GM18907 (cell line): Measurements from ENCODE around the gene ZYX.

ENCODE experiments used
- ATAC-seq: cut with Tn5 transposase; IDR thresholded peaks from one replicate; pipeline ENCODE4 v1.9.1; 2021; ENCODE audit warnings: mild to moderate bottlenecking, moderate library complexity; ENCODE audit not compliant: unreplicated experiment

Gene ZYX

DNA sequence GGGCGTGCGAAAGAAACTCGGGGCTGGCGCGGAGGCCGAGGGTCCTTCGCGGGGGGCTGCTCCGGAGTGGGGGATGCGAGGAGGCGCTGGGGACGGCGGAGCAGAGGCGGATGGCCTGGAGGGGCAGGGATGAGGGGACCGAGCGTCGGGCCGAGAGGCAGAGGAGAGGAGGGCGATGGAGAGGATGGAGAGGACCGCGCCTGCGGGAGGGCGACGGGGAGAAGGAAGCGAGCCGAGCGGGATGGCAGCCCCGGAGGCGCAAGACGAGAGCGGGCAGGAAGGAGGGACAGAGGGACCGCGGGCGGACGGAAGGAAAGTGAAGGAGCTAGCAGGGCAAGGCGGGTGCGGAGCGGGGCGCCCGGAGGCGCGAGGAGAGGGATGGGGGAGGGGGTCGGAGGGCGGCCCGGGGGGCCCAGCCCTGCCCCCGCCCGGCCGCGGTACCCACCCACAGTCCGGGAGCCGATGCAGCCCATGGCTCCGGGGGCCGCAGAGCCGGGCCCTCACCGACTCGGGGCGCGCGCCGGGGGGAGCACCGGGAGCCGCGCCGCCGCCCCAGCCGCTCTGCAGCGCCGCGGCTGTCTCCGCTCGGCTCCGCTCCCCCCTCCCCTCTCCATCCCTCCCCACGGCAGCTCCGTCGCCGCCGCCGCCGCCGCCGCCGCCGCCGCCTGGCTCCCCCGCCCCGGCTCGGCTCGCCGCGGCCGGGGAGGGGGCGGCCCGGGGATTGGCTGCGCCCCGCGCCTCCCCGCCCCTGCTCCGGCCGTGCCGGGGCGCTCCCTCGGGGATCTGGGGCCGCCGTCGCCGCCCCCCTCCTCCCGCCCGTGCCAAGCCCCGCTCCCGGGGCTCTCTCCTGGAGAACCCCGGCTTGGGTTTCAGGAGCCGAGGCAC, 18.8 kb upstream of the ZYX start, which contains the start of gene FAM131B:
TSS of gene FAM131B (minus strand) at position 583 of the 885 bp plus-strand sequence. CDS start at position 473, 110 bp downstream.
- ATAC-seq = no peak

DNA sequence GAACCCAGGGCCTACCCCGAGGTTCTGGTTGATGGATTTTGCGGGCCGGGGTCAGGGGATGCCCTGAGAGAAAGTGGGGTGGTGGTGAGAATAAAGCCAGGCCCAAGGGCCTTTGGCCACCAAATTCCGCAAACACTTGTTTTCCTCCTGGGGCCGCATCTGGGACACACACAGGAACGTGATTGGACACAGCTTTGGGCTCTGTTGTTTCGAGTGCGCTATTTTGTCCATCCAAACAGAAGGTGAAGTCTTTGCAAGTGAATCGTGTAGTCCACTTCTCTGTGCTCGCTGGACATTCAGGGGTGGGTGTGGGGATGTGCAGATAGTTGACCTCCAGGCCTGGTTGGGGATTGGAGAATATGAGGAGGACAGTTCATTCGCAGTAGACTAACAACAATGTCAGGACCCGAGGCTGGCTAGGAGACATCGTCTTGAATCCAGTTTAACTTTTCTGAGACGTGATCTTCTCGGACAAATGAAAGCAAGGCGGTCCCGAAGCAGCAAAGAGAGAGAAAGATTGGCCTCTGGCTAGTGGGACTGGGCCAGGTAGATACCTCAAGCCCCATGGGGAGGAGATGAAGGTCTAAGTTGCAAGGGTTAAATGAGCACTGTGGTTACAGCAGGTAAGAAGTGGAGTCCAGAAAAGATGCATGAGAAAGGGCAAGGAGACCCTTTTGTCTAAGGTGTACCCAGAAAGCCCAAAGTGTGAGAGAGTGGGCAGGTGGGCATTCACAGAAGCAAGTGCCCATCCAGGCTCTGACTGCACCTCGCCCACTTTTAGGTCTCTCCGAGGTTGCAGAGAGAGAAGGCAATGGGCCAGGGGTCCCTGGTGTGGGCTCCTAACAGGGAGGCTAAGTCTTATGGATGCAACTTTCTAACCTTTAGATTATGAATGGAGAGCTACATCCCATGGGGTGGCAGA, 17.9 kb upstream of the ZYX start:
- no peak for ATAC-seq

DNA sequence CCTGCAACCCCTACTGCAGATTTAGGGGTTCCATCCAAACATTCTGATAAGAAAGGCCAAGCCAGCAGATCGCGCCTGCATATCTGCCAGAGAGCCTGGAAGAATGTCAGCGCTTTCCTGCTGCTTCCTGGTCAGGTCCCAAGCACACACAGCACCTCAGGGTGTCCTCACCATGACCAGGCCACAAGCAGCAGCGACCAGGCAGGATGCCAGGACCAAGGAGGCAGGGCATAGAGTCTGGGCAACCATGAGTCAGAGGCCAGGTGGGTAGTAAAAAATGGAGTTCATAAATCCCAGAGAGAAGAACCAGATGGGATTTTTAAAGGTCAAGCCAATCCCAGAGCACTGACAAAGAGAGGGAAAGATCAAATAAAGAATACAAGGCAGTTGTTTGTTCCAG, 13.2 kb upstream of the ZYX start:
- ATAC-seq = no peak

DNA sequence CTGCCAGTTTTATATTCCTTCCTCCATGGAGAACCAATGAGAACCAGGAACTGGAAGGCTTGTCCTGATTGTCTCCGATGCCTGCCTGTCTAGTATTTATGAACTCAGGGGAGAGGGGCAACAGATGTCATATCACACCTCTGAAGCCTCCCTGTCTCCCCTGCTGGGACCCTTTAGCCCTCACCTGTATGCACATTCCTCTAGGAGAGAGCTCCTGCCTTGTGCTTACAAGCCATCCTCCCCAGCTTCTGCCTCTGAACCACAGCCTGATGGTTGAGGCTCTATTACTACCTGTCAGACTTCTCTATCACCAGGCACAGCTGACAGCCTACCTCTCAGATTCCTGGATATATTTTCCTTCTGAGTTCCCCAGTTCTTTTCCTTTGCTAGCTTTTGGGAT, 12.8 kb upstream of the ZYX start:
- ATAC-seq = no peak

DNA sequence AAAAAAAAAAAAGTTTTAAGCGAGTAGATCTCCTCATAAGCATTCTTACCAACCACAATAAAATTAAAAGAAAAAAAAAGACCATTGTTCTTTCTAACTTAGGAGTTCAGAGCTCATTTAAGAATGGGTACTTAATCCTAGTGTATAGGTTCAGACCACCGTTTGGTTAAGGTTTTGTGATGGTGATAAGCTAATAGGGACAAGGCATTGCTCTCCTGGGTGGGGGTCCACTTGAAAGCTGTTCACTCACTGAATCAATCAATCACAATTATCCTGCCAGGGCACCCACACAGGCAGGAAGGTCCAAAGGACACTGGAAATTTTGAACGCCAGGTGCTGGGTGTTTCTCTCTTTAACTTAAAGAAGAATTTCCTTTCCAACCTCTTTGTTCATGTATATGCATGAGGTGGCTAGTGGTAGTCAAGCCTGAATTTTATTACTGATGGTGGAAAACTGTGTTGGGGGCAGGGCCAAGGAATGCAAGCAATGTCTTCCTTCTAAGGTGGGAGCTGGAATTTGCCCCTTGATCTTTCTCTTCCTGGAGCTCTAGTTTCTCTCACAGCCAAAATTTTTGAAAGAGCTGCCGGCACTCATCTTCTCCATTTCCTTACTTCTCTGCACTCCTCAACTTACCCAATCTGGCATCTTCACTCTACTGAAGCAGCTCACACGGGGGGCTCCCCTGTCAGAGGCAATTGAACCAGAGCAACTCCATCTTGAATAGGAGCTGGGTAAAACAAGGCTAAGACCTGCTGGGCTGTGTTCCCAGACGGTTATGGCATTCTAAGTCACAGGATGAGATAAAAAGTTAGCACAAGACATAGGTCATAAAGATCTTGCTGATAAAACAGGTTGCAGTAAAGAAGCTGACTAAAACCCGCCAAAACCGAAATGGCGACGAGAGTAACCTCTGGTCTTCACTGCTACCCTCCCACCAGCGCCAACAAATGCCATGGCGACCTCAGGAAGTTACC, 11.2 kb upstream of the ZYX start:
- ATAC-seq = no peak

GRCh38 chr7:143372070-143372469, 9.1 kb upstream of the ZYX start:
- ATAC-seq = no peak

GRCh38 chr7:143373255-143373794, 7.8 kb upstream of the ZYX start:
- ATAC-seq = no peak

GRCh38 chr7:143374561-143374960, 6.6 kb upstream of the ZYX start:
- no peak for ATAC-seq

- ATAC-seq = peak; percentile 36
These were observed 5.7 kb upstream of the ZYX start for GRCh38 chr7:143375298-143376034.

DNA sequence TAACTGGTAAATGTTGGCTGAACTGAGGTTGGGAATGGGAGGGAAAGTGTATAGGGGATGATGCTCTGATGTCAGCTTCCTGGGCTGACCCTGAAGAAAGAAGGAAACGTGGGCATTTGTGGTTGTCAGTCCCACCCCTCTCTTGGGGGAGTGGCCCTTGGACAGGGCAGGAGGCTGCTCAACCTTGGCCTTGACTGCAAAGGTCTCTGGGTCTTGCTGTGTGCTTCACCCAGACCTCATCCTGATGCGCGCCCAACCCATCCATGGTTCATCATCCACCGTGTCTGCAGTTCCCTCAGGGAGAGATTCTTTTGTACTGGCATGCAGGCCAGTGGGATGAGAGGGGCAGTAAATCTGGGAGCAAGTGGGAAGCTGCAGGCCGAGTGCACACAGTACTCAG, 4.7 kb upstream of the ZYX start:
- no peak for ATAC-seq

GRCh38 chr7:143379611-143380259, 1.4 kb upstream of the ZYX start:
- ATAC-seq = peak; percentile 1

- ATAC-seq = peak; percentile 69
These were observed 892 bp upstream of the ZYX start for GRCh38 chr7:143380260-143380645.

DNA sequence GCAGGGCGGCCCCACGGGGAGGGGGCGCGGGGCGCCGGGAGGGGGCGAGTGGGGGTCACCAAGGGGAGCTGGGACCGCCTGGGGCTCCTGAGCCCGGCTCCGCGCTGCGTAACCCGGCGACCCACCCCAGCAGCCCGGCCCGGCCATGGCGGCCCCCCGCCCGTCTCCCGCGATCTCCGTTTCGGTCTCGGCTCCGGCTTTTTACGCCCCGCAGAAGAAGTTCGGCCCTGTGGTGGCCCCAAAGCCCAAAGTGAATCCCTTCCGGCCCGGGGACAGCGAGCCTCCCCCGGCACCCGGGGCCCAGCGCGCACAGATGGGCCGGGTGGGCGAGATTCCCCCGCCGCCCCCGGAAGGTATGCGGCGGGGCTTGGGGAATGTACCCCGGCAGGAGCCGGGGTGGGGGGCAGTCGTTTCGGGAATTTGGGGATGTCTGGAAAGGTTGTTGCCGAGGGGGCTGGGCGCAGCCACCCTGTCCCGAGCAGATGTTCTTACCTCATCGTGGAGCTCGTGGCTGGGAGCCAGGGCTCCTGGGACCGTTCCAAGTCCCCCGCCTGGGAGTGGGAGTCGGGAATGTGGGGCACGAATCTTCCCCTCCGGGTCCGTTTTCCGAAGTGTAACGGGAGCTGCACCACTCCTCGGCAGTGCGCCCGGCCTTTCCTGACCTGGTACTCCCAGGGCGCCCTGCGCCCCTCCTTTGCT, 431 bp downstream of the ZYX start:
- peak; percentile 20 for ATAC-seq

GRCh38 chr7:143382126-143382790, 1.1 kb downstream of the ZYX start:
- ATAC-seq = no peak

DNA sequence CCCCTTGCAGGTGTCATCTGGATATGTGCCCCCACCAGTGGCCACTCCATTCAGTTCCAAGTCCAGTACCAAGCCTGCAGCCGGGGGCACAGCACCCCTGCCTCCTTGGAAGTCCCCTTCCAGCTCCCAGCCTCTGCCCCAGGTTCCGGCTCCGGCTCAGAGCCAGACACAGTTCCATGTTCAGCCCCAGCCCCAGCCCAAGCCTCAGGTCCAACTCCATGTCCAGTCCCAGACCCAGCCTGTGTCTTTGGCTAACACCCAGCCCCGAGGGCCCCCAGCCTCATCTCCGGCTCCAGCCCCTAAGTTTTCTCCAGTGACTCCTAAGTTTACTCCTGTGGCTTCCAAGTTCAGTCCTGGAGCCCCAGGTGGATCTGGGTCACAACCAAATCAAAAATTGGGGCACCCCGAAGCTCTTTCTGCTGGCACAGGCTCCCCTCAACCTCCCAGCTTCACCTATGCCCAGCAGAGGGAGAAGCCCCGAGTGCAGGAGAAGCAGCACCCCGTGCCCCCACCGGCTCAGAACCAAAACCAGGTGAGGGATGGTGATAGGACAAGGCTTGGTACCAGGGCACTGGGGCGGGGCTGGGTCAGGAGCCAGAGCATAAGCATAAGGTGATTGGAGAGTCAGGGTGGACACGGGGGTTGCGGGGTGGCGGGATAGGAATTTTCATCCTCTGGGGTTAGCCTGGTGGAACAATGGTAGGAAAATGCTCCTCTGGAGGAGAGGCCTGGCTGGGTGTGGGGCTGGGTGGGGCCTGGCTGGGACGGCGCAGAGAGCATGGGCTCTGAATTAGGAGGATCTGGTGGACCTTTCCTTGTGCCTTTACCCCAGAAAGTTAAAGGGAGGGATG, 1.9 kb downstream of the ZYX start:
- no peak for ATAC-seq

GRCh38 chr7:143383642-143383957, 2.5 kb downstream of the ZYX start:
- no peak for ATAC-seq

- ATAC-seq = no peak
These were observed 3.0 kb downstream of the ZYX start for GRCh38 chr7:143384148-143384547.
